ENCODE measurements around the gene RERE. TPM values are rescaled to one million over a fixed set of nuclear protein-coding genes. Genes with fewer than 3 reads are reported as not detected.
"Not testable (repeated sequence)": the region's sequence is repeated elsewhere in the genome, so short reads cannot be mapped to it uniquely, and the experiment has no call there.

Gene RERE
- total RNA-seq, 1 donor: 27.0 TPM

- no peak for TF ChIP-seq CTCF (IDR thresholded peaks at IDR 0.05; ENCODE audit: insufficient read depth, low read length)
- H3K4me3 ChIP-seq (ENCODE audit: low read depth, low read length): no peak overlapping the region
- no peak for DNase-seq (ENCODE audit: low read depth)
Measured at GRCh38 chr1:8625491-8625890, 191.9 kb downstream of the RERE start.

- H3K4me3 ChIP-seq (ENCODE audit: low read depth, low read length); DNase-seq (ENCODE audit: low read depth): not testable (repeated sequence)
Measured at GRCh38 chr1:8623651-8624192, 193.7 kb downstream of the RERE start.

- DNase-seq (ENCODE audit: low read depth); H3K4me3 ChIP-seq (ENCODE audit: low read depth, low read length): not testable (repeated sequence)
Measured at GRCh38 chr1:8621785-8622348, 195.6 kb downstream of the RERE start.

GRCh38 chr1:8621034-8621582 is 196.3 kb downstream of the RERE start:
- DNase-seq (ENCODE audit: low read depth); H3K4me3 ChIP-seq (ENCODE audit: low read depth, low read length): not testable (repeated sequence)

GRCh38 chr1:8619917-8620502 is 197.4 kb downstream of the RERE start:
- DNase-seq (ENCODE audit: low read depth); H3K4me3 ChIP-seq (ENCODE audit: low read depth, low read length): not testable (repeated sequence)

- not testable (repeated sequence) for DNase-seq (ENCODE audit: low read depth)
Measured at GRCh38 chr1:8619419-8619818, 198.0 kb downstream of the RERE start.

GRCh38 chr1:8616791-8617190 is 200.6 kb downstream of the RERE start:
- H3K4me3 ChIP-seq (ENCODE audit: low read depth, low read length): not testable (repeated sequence)
- TF ChIP-seq CTCF (IDR thresholded peaks at IDR 0.05; ENCODE audit: insufficient read depth, low read length): peak; percentile 2
- DNase-seq (ENCODE audit: low read depth): peak; percentile 43

More at GRCh38 chr1:8619419-8619818, 198.0 kb downstream of the RERE start:
- not testable (repeated sequence) for H3K4me3 ChIP-seq (ENCODE audit: low read depth, low read length)

- not testable (repeated sequence) for DNase-seq (ENCODE audit: low read depth); H3K4me3 ChIP-seq (ENCODE audit: low read depth, low read length)
Measured at GRCh38 chr1:8611634-8612515, 205.6 kb downstream of the RERE start.

GRCh38 chr1:8607906-8608305 is 209.5 kb downstream of the RERE start:
- H3K4me3 ChIP-seq (ENCODE audit: low read depth, low read length): no peak overlapping the region
- no peak for TF ChIP-seq CTCF (IDR thresholded peaks at IDR 0.05; ENCODE audit: insufficient read depth, low read length)
- no peak for DNase-seq (ENCODE audit: low read depth)

Measured in fibroblast of the aortic adventitia (primary cell).